Lung (tissue), 13 donors: ENCODE data around the gene OR4A15. TPM values are rescaled to one million over a fixed set of nuclear protein-coding genes. Genes with fewer than 3 reads are reported as not detected.

Experiments used
- ATAC-seq: fragments of 200-7000 bp; cut with Tn5 transposase; one replicate; pipeline ENCODE4 v1.9.1; 2020; ENCODE audit warnings: moderate number of reproducible peaks; ENCODE audit not compliant: insufficient read depth, low FRiP score
- DNase-seq, 3 donors: peaks; one replicate each; pipeline ENCODE4 v3.0.0-alpha.2; 2013 to 2017
- H3K27ac ChIP-seq, 2 donors: one replicate each; pipeline ENCODE4 v1.5.1; 2013; ENCODE audit warnings: mild to moderate bottlenecking in 2 of 2, moderate library complexity in 2 of 2, control low read depth in 1 of 2, inconsistent platforms in 1 of 2, low read depth in 1 of 2, low read length in 1 of 2
- H3K27me3 ChIP-seq, 3 donors: one replicate each; pipeline ENCODE4 v1.5.1; 2013; ENCODE audit warnings: low read length in 2 of 3; ENCODE audit not compliant: control insufficient read depth in 3 of 3, insufficient read depth in 3 of 3
- H3K36me3 ChIP-seq, 4 donors: one replicate each; pipeline ENCODE4 v1.5.1; 2013; ENCODE audit warnings: low read length in 4 of 4, mild to moderate bottlenecking in 1 of 4, moderate library complexity in 1 of 4; ENCODE audit not compliant: control insufficient read depth in 4 of 4, insufficient read depth in 4 of 4
- H3K4me1 ChIP-seq, 5 donors: one replicate each; pipeline ENCODE4 v1.5.1; 2013; ENCODE audit warnings: low read length in 5 of 5, mild to moderate bottlenecking in 2 of 5, moderate library complexity in 1 of 5; ENCODE audit not compliant: control insufficient read depth in 5 of 5, insufficient read depth in 5 of 5
- H3K4me3 ChIP-seq: one replicate; pipeline ENCODE4 v1.5.1; 2013; ENCODE audit warnings: mild to moderate bottlenecking, control low read depth, moderate library complexity
- H3K9ac ChIP-seq, 2 donors: one replicate each; pipeline ENCODE4 v1.5.1; 2013; ENCODE audit warnings: low read length in 2 of 2, control low read depth in 1 of 2; ENCODE audit not compliant: insufficient read depth in 1 of 2
- H3K9me3 ChIP-seq, 4 donors: one replicate each; pipeline ENCODE4 v1.5.1; 2013; ENCODE audit warnings: low read length in 3 of 4, mild to moderate bottlenecking in 1 of 4, moderate library complexity in 1 of 4; ENCODE audit not compliant: control insufficient read depth in 4 of 4, insufficient read depth in 3 of 4
- WGBS, 2 donors: extraction: QIAGEN DNeasy Blood & Tissue Kit; methylation state at CpG; one replicate each; pipeline ENCODE4 v1.1.7; 2013; 5-methylcytosine and 5-hydroxymethylcytosine counted together
- polyA plus RNA-seq, 2 donors: library from polyadenylated mRNA; stranded (reverse); fragments of 200-250 nt; gene quantifications; one replicate each; pipeline ENCODE4 v1.2.1, GENCODE V29; 2013
- small RNA-seq: library from RNA; depleted of rRNA; stranded (forward); fragments of <200 nt; gene quantifications from one replicate; pipeline ENCODE3, GENCODE V24; 2014; ENCODE audit warnings: low replicate concordance
- total RNA-seq, 2 donors: library from RNA; depleted of rRNA in 1 of 2; stranded (reverse); fragments of >200 nt in 1 of 2; gene quantifications; one replicate each; pipeline ENCODE4 v1.2.1, GENCODE V29; 2014 to 2021
- TF ChIP-seq, protein P1 (sequence below): IDR thresholded peaks from 2 replicates; pipeline ENCODE4 v1.5.1; 2012; ENCODE audit warnings: mild to moderate bottlenecking; ENCODE audit errors: control extremely low read depth, extremely low read depth
- donor health status: control.
- donor health status: control.
- donor health status: Bipolar disorder and iron deficiency.
- donor health status: healthy.
- donor health status: DM: yes; HTN: yes; CAD: no.

OR4A15 gene
- total and polyA plus RNA-seq, 4 donors: not detected

DNA sequence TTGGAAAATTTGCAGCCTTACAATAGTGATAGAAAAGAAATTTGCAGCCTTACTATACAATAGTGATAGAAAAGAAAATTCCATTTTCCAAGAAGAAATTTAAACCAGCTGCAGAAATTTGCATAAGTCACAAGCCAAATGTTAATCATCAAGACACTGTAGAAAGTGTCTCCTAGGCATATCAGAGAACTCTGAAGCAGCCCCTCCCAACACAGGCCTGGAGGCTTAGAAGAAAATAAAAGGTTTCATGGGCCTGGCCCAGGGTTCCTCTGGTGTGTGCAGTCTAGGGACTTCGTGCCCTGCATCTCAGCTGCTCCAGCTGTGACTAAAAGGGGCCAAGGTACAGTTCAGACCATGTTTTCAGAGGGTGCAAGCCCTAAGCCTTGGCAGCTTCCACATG, 18.7 kb upstream of the OR4A15 start:
- H3K27ac ChIP-seq: no peak overlapping the region
- no peak for ATAC-seq

DNA sequence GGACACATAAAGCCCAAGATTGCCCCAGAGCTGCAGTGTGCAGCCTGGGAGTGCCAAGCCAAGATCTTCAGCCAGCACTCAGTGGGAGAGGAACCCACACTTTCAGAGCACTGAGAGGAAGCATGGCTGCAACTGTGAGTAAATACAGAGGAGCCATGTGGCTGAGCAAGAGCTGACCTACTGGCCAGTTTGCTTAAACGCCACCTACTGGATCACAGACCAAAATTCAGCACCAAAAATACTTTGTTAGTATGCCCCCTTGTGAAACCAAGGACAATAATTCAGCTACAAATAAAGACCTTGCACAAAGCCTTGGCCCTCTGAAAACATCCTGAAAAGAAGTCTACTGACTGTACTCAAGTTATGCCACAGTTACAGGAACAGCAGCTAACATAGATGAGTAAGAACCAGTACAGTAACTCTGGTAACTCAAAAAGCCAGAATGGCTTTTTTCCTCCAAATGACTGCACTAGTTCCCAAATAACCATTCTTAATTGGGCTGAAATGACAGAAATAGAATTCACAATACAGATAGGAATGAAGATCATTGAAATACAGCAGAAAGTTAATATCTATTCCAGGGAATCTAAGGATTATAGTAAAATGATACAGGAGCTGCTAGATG, 10.1 kb upstream of the OR4A15 start:
- WGBS, 2 donors: 3 to 10% methylated on average over 1 of the region's 1 CpG
- Histone ChIP-seq H3K36me3 (no peaks in the 10 kb centered on the region), H3K9ac (no peak overlapping the region), H3K27me3 (no peaks in the 10 kb centered on the region), H3K4me3 (no peak overlapping the region), H3K27ac (no peak overlapping the region), H3K9me3 (peaks cover 0 to 18% (median 4%) of the 10 kb centered on the region in 4 donors), H3K4me1 (no peaks in the 10 kb centered on the region)
- DNase-seq: no peak
- TF ChIP-seq, protein P1, sequence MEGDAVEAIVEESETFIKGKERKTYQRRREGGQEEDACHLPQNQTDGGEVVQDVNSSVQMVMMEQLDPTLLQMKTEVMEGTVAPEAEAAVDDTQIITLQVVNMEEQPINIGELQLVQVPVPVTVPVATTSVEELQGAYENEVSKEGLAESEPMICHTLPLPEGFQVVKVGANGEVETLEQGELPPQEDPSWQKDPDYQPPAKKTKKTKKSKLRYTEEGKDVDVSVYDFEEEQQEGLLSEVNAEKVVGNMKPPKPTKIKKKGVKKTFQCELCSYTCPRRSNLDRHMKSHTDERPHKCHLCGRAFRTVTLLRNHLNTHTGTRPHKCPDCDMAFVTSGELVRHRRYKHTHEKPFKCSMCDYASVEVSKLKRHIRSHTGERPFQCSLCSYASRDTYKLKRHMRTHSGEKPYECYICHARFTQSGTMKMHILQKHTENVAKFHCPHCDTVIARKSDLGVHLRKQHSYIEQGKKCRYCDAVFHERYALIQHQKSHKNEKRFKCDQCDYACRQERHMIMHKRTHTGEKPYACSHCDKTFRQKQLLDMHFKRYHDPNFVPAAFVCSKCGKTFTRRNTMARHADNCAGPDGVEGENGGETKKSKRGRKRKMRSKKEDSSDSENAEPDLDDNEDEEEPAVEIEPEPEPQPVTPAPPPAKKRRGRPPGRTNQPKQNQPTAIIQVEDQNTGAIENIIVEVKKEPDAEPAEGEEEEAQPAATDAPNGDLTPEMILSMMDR: no peak
- no peak for ATAC-seq

More for the DNA sequence above, 18.7 kb upstream of the OR4A15 start:
- WGBS, 2 donors: 9 to 10% methylated on average over 1 of the region's 1 CpG
- no peak overlapping the region for H3K4me3 ChIP-seq
- peaks cover 0 to 4% (median 0%) of the 10 kb centered on the region in 4 donors for H3K9me3 ChIP-seq
- no peaks in the 10 kb centered on the region for H3K27me3 ChIP-seq
- DNase-seq: no peak
- H3K36me3 ChIP-seq: no peaks in the 10 kb centered on the region
- TF ChIP-seq, protein P1: no peak
- no peaks in the 10 kb centered on the region for H3K4me1 ChIP-seq
- H3K9ac ChIP-seq: no peak overlapping the region

DNA sequence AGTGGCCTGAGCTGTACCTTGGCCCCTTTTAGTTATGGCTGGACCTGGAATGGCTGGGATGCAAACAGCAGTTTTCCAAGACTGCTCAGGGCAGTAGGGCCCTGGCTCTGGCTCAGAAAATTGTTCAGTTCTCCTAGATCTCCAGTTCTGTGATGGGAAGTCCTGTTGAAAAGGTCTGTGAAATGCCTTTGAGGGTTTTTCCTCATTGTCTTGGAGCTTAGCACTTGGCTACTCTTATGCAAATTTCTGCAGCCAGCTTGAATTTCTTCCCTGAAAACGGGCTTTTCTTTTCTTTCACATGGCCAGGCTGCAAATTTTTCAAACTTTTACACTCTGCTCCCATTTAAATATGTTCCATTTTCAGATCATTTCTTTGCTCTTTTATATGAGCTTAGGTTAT, 33.2 kb downstream of the OR4A15 start:
- Histone ChIP-seq H3K9ac (no peak overlapping the region), H3K36me3 (no peaks in the 10 kb centered on the region), H3K4me3 (no peak overlapping the region), H3K4me1 (no peaks in the 10 kb centered on the region), H3K9me3 (peaks cover 0 to 18% (median 3%) of the 10 kb centered on the region in 4 donors), H3K27me3 (no peaks in the 10 kb centered on the region), H3K27ac (no peak overlapping the region)
- TF ChIP-seq, protein P1: no peak
- WGBS, 2 donors: 29 to 30% methylated on average over 1 of the region's 1 CpG
- ATAC-seq (no peak), DNase-seq (no peak)

Small RNAs within 50 kb of the gene (small RNA-seq; reads per million reads assigned to genes)
- gene OR4X7P: not detected

Other genes starting within 250 kb of the OR4A15 start
- gene TRIM48, start 105.8 kb upstream of the OR4A15 start, total RNA-seq: not detected
- not detected for gene TRIM48, start 105.8 kb upstream of the OR4A15 start, polyA plus RNA-seq
- gene OR4A16, start 24.8 kb upstream of the OR4A15 start, total RNA-seq: not detected
- not detected for gene OR4A16, start 24.8 kb upstream of the OR4A15 start, polyA plus RNA-seq
- not detected for gene OR4C15, start 186.5 kb downstream of the OR4A15 start, total RNA-seq
- not detected for gene OR4C15, start 186.5 kb downstream of the OR4A15 start, polyA plus RNA-seq
- gene OR4C16, start 204.2 kb downstream of the OR4A15 start, total RNA-seq: not detected
- not detected for gene OR4C16, start 204.2 kb downstream of the OR4A15 start, polyA plus RNA-seq
- gene OR4C11, start 239.7 kb downstream of the OR4A15 start, total RNA-seq: not detected
- not detected for gene OR4C11, start 239.7 kb downstream of the OR4A15 start, polyA plus RNA-seq